GM21447 (cell line): ENCODE results near the gene TIPARP.

Source experiments
- ATAC-seq: cut with Tn5 transposase; IDR thresholded peaks from one replicate; pipeline ENCODE4 v1.9.1; 2021; ENCODE audit not compliant: unreplicated experiment

The TIPARP gene

GRCh38 chr3:156674046-156674910 is at the start of gene TIPARP:
TIPARP (plus strand) TSS chr3:156674590; CDS start chr3:156677698, 3,108 bp downstream.
- ATAC-seq: peak; percentile 76

GRCh38 chr3:156626104-156626503 is 48.3 kb upstream of the TIPARP start:
- no peak for ATAC-seq

- ATAC-seq: no peak
These were observed 46.3 kb upstream of the TIPARP start for GRCh38 chr3:156627946-156628569.

- no peak for ATAC-seq
These were observed 45.4 kb upstream of the TIPARP start for GRCh38 chr3:156628836-156629618.

GRCh38 chr3:156630081-156630772 is 44.2 kb upstream of the TIPARP start:
- no peak for ATAC-seq

- ATAC-seq: no peak
These were observed 43.7 kb upstream of the TIPARP start for GRCh38 chr3:156630773-156631093.

GRCh38 chr3:156631323-156631722 is 43.1 kb upstream of the TIPARP start:
- no peak for ATAC-seq

GRCh38 chr3:156632601-156633000 is 41.8 kb upstream of the TIPARP start:
- ATAC-seq: no peak

GRCh38 chr3:156633335-156633734 is 41.1 kb upstream of the TIPARP start:
- ATAC-seq: no peak

- no peak for ATAC-seq
These were observed 39.4 kb upstream of the TIPARP start for GRCh38 chr3:156635034-156635433.

GRCh38 chr3:156635973-156636372 is 38.4 kb upstream of the TIPARP start:
- no peak for ATAC-seq

GRCh38 chr3:156637480-156638022 is 36.8 kb upstream of the TIPARP start:
- no peak for ATAC-seq

- ATAC-seq: no peak
These were observed 36.1 kb upstream of the TIPARP start for GRCh38 chr3:156638271-156638670.

GRCh38 chr3:156639414-156640023 is 34.9 kb upstream of the TIPARP start:
- no peak for ATAC-seq

- ATAC-seq: no peak
These were observed 32.8 kb upstream of the TIPARP start for GRCh38 chr3:156641618-156641975.

GRCh38 chr3:156642750-156643728 is 31.4 kb upstream of the TIPARP start:
- peak; percentile 4 for ATAC-seq

- peak; percentile 88 for ATAC-seq
These were observed 30.5 kb upstream of the TIPARP start for GRCh38 chr3:156643729-156644389.

- ATAC-seq: no peak
These were observed 29.4 kb upstream of the TIPARP start for GRCh38 chr3:156644958-156645357.

GRCh38 chr3:156646958-156647357 is 27.4 kb upstream of the TIPARP start:
- ATAC-seq: no peak
